ENCODE results near the gene OPCML.

Gene OPCML

GRCh38 chr11:132716037-132716436, 816.3 kb downstream of the OPCML start:
- TF ChIP-seq CTCF (IDR thresholded peaks at IDR 0.05; ENCODE audit: extremely low read depth, missing control alignments): no peak
- DNase-seq (ENCODE audit: low spot score): no peak

- DNase-seq (ENCODE audit: low spot score): no peak
Observed at GRCh38 chr11:132714859-132715440, 817.4 kb downstream of the OPCML start.

GRCh38 chr11:132712466-132712865, 819.8 kb downstream of the OPCML start:
- no peak for DNase-seq (ENCODE audit: low spot score)
- no peak for TF ChIP-seq CTCF (IDR thresholded peaks at IDR 0.05; ENCODE audit: extremely low read depth, missing control alignments)

More at GRCh38 chr11:132714859-132715440, 817.4 kb downstream of the OPCML start:
- no peak for TF ChIP-seq CTCF (IDR thresholded peaks at IDR 0.05; ENCODE audit: extremely low read depth, missing control alignments)

GRCh38 chr11:132704781-132705375, 827.4 kb downstream of the OPCML start:
- no peak for TF ChIP-seq CTCF (IDR thresholded peaks at IDR 0.05; ENCODE audit: extremely low read depth, missing control alignments)
- DNase-seq (ENCODE audit: low spot score): no peak

GRCh38 chr11:132692891-132693290, 839.4 kb downstream of the OPCML start:
- no peak for TF ChIP-seq CTCF (IDR thresholded peaks at IDR 0.05; ENCODE audit: extremely low read depth, missing control alignments)
- no peak for DNase-seq (ENCODE audit: low spot score)

DNA sequence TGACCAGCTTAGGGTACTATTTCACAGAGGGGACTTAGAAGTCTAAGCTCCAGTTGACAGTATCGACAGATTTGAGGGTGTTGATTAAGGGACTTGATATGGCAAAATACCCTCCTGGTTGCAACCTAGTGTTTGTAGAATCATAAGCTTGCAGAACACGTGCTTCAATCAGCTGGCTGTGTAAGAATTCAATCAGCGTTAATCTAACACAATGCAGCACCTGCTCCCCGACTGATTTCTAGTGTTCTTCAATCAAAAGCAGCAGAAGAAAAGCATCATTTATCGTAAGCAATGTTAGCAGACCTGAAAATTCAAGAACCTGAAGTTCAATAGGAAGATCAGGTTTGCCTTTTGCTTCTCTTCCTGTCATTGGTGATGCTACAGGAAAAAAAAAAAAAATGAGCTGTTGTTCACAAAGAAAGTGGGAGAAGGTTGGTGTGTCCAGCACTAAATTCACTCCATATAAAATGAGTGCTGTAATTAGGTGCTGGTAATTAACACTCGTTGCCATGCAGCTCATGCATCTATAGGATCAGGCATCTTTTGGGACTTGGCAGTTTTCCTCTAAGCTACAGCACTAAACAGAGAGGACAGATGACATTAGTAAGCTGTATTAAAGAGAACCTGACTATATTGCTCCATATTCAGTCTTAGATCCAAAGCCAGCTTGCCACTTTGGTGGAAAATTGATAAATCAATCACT, 840.3 kb downstream of the OPCML start:
- TF ChIP-seq CTCF (IDR thresholded peaks at IDR 0.05; ENCODE audit: extremely low read depth, missing control alignments): no peak
- no peak for DNase-seq (ENCODE audit: low spot score)

DNA sequence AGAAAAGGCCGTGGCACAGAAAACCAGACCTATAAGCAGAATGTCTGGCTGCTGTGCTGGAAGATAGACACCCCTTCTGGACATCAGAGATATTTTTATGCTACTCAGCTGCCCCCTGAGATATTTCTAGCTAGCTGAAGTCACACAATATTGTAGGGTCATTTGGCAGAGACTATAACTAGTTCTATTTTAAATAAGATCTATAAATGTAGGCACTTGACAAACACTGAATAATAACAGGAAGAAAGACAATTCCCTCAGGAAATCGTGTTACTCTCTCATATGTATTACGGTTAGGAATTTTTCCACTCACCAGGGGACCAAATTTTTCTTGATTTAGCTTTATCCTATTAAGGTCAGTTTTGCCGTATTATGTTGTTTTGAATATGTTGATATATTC, 845.4 kb downstream of the OPCML start:
- no peak for TF ChIP-seq CTCF (IDR thresholded peaks at IDR 0.05; ENCODE audit: extremely low read depth, missing control alignments)
- DNase-seq (ENCODE audit: low spot score): no peak
